Measurements from ENCODE around the gene LRMDA.

- TF ChIP-seq CTCF (IDR thresholded peaks at IDR 0.05; ENCODE audit: borderline replicate concordance, extremely low read depth, low read length, poor library complexity, severe bottlenecking) = no peak
- TF ChIP-seq EZH2 (IDR thresholded peaks at IDR 0.05; ENCODE audit: borderline replicate concordance, low read depth, low read length, severe bottlenecking) = no peak
Observed at GRCh38 chr10:76329891-76330575, 898.6 kb downstream of the LRMDA start.

Measured in DND-41 (cell line).